Liver (tissue), 9 donors: ENCODE measurements around the gene HIVEP3. TPM values are rescaled to one million over a fixed set of nuclear protein-coding genes. Genes with fewer than 3 reads are reported as not detected.

ENCODE experiments used
- DNase-seq: peaks from one replicate; pipeline ENCODE4 v3.0.0-alpha.2; 2017; ENCODE audit warnings: low spot score
- H3K27ac ChIP-seq, 2 donors: one replicate each; pipeline ENCODE4 v1.7.0; 2013; ENCODE audit warnings: inconsistent platforms in 2 of 2, low read length in 2 of 2, control low read depth in 1 of 2, low read depth in 1 of 2, mild to moderate bottlenecking in 1 of 2
- H3K27me3 ChIP-seq, 4 donors: one replicate each; pipeline versions ENCODE4 v1.6.1 to v1.7.0; 2013; ENCODE audit warnings: low read length in 3 of 4, inconsistent platforms in 1 of 4, mild to moderate bottlenecking in 1 of 4, moderate library complexity in 1 of 4; ENCODE audit not compliant: control insufficient read depth in 4 of 4, insufficient read depth in 4 of 4
- H3K36me3 ChIP-seq, 4 donors: one replicate each; pipeline versions ENCODE4 v1.6.1 to v1.7.0; 2013; ENCODE audit warnings: low read length in 3 of 4, mild to moderate bottlenecking in 3 of 4, low read depth in 1 of 4, moderate library complexity in 1 of 4; ENCODE audit not compliant: control insufficient read depth in 4 of 4, insufficient read depth in 3 of 4
- H3K4me1 ChIP-seq, 4 donors: one replicate each; pipeline versions ENCODE4 v1.6.1 to v1.7.0; 2013; ENCODE audit warnings: low read length in 3 of 4, mild to moderate bottlenecking in 3 of 4, moderate library complexity in 1 of 4; ENCODE audit not compliant: control insufficient read depth in 4 of 4, insufficient read depth in 4 of 4
- H3K4me3 ChIP-seq, 3 donors: one replicate each; pipeline versions ENCODE4 v1.6.1 to v1.7.0; 2013; ENCODE audit warnings: low read length in 3 of 3, control low read depth in 1 of 3, low read depth in 1 of 3, mild to moderate bottlenecking in 1 of 3
- H3K9ac ChIP-seq, 2 donors: one replicate each; pipeline ENCODE4 v1.7.0; 2013; ENCODE audit warnings: low read length in 2 of 2, mild to moderate bottlenecking in 2 of 2, moderate library complexity in 2 of 2, control low read depth in 1 of 2, low read depth in 1 of 2
- H3K9me3 ChIP-seq, 4 donors: one replicate each; pipeline versions ENCODE4 v1.6.1 to v1.7.0; 2013; ENCODE audit warnings: low read length in 3 of 4; ENCODE audit not compliant: control insufficient read depth in 4 of 4
- CTCF ChIP-seq: fragments of 150-350 bp; IDR thresholded peaks from 2 replicates; pipeline ENCODE4 v1.5.1; 2017; ENCODE audit warnings: improper control_type of control experiment, low read depth, low read length; ENCODE audit not compliant: missing input control
- FOXA2 ChIP-seq: IDR thresholded peaks from 2 replicates; pipeline ENCODE4 v1.6.1; 2016; ENCODE audit warnings: antibody characterized with exemption
- GABPA ChIP-seq, 2 donors: IDR thresholded peaks in 1 of 2; conservative IDR thresholded peaks in 1 of 2; 2 replicates each; pipeline ENCODE4 v1.6.1; 2016; ENCODE audit warnings: antibody characterized with exemption in 2 of 2, mild to moderate bottlenecking in 1 of 2, moderate library complexity in 1 of 2
- HNF4A ChIP-seq, 2 donors: conservative IDR thresholded peaks; 2 replicates each; pipeline ENCODE4 v1.6.1; 2016; ENCODE audit warnings: antibody characterized with exemption in 2 of 2, mild to moderate bottlenecking in 2 of 2
- HNF4G ChIP-seq: IDR thresholded peaks from 2 replicates; pipeline ENCODE4 v1.6.1; 2016; ENCODE audit warnings: antibody characterized with exemption
- MAX ChIP-seq: IDR thresholded peaks from 2 replicates; pipeline ENCODE4 v1.6.1; 2016; ENCODE audit warnings: antibody characterized with exemption
- NR2F2 ChIP-seq: IDR thresholded peaks from 2 replicates; pipeline ENCODE4 v1.6.1; 2016; ENCODE audit warnings: antibody characterized with exemption
- RAD21 ChIP-seq, 2 donors: IDR thresholded peaks; 2 replicates each; pipeline ENCODE4 v1.6.1; 2016; ENCODE audit warnings: antibody characterized with exemption in 2 of 2, mild to moderate bottlenecking in 2 of 2
- REST ChIP-seq: IDR thresholded peaks from 2 replicates; pipeline ENCODE4 v1.6.1; 2016; ENCODE audit warnings: antibody characterized with exemption, mild to moderate bottlenecking
- SP1 ChIP-seq: IDR thresholded peaks from 2 replicates; pipeline ENCODE4 v1.6.1; 2018; ENCODE audit warnings: antibody characterized with exemption, mild to moderate bottlenecking
- YY1 ChIP-seq: IDR thresholded peaks from 2 replicates; pipeline ENCODE4 v1.6.1; 2016; ENCODE audit warnings: antibody characterized with exemption, mild to moderate bottlenecking
- WGBS: extraction: QIAGEN DNeasy Blood & Tissue Kit; methylation state at CpG from one replicate; pipeline ENCODE4 v1.1.7; 2013; 5-methylcytosine and 5-hydroxymethylcytosine counted together
- polyA plus RNA-seq, 2 donors: library from polyadenylated mRNA; stranded (reverse) in 1 of 2; unstranded in 1 of 2; fragments of 200-250 nt in 1 of 2; fragments of >200 nt in 1 of 2; fragmentation: Nextera tagmentation in 1 of 2; extraction: Ambion mirVana in 1 of 2; gene quantifications; one replicate each; pipeline versions ENCODE4 v1.2.1 to v1.2.3, GENCODE V29; 2013 to 2015
- total RNA-seq, 2 donors: library from RNA; depleted of rRNA; stranded (reverse); fragments of >200 nt; gene quantifications; one replicate each; pipeline ENCODE4 v1.2.3, GENCODE V29; 2014
- donor health status: healthy.
- donor health status: healthy.
- donor health status: healthy.
- donor health status: healthy.
- donor health status: healthy.

The HIVEP3 gene
- total and polyA plus RNA-seq, 4 donors = 0.93 to 1.6 (median 1.4) TPM

GRCh38 chr1:41733725-41734124, 185.0 kb downstream of the HIVEP3 start:
- no peak overlapping the region for H3K4me3 ChIP-seq
- no peaks in the 10 kb centered on the region for H3K9me3 ChIP-seq
- TF ChIP-seq CTCF (no peak), RAD21 (IDR thresholded peaks at IDR 0.05) (no peak), HNF4G (no peak), HNF4A (conservative IDR thresholded peaks at IDR 0.05) (no peak), REST (no peak), MAX (no peak), FOXA2 (no peak), GABPA (IDR thresholded peaks at IDR 0.05 in 1 of 2, conservative IDR thresholded peaks at IDR 0.05 in 1 of 2) (no peak), YY1 (no peak), SP1 (no peak)
- no peak for DNase-seq
- H3K4me1 ChIP-seq = peaks cover 0 to 7% (median 1%) of the 10 kb centered on the region in 4 donors
- H3K27ac ChIP-seq = no peak overlapping the region
- no peaks in the 10 kb centered on the region for H3K27me3 ChIP-seq
- no peaks in the 10 kb centered on the region for H3K36me3 ChIP-seq
- no peak overlapping the region for H3K9ac ChIP-seq
- WGBS = 100% methylated on average over 2 of the region's 2 CpGs

- no peaks in the 10 kb centered on the region for H3K36me3 ChIP-seq
- H3K4me3 ChIP-seq = no peak overlapping the region
- WGBS = 94% methylated on average over 2 of the region's 2 CpGs
- H3K4me1 ChIP-seq = peaks cover 0 to 12% (median 5%) of the 10 kb centered on the region in 4 donors
- H3K9ac ChIP-seq = no peak overlapping the region
- H3K9me3 ChIP-seq = no peaks in the 10 kb centered on the region
- H3K27ac ChIP-seq = no peak overlapping the region
- H3K27me3 ChIP-seq = no peaks in the 10 kb centered on the region
- TF ChIP-seq SP1 (no peak), RAD21 (IDR thresholded peaks at IDR 0.05) (no peak), NR2F2 (no peak), REST (no peak)
- no peak for DNase-seq
Observed at GRCh38 chr1:41733021-41733420, 185.7 kb downstream of the HIVEP3 start.
